Activated T-cell treated with anti-CD3 and anti-CD28 coated beads, Interleukin-2, amount 50 U/mL, for 24 hours (primary cell): ENCODE measurements around the gene MYD88.

Experiments
- DNase-seq: peaks from one replicate; pipeline ENCODE4 v3.0.0-alpha.2; 2020
- H3K27ac Mint-ChIP-seq: 2 replicates; pipeline ENCODE4 v1.8.0; 2020; ENCODE audit warnings: mild to moderate bottlenecking, mixed read lengths
- H3K27me3 Mint-ChIP-seq: 2 replicates; pipeline ENCODE4 v1.8.0; 2020; ENCODE audit warnings: mixed read lengths
- H3K36me3 Mint-ChIP-seq: 2 replicates; pipeline ENCODE4 v1.8.0; 2020; ENCODE audit warnings: low read depth, mixed read lengths
- H3K4me1 Mint-ChIP-seq: 2 replicates; pipeline ENCODE4 v1.8.0; 2020; ENCODE audit warnings: low read depth, mixed read lengths
- H3K4me3 Mint-ChIP-seq: 2 replicates; pipeline ENCODE4 v1.8.0; 2020; ENCODE audit warnings: mild to moderate bottlenecking, moderate library complexity, mixed read lengths
- H3K9me3 Mint-ChIP-seq: 2 replicates; pipeline ENCODE4 v1.8.0; 2020; ENCODE audit warnings: mixed read lengths

Gene MYD88

GRCh38 chr3:38168151-38169026 is 29.9 kb downstream of the MYD88 start:
- Mint-ChIP-seq H3K27ac (peak overlapping the region; percentile 89), H3K27me3 (no peaks in the 10 kb centered on the region), H3K4me3 (peak overlapping the region; percentile 91), H3K36me3 (peaks cover 40% of the 10 kb centered on the region), H3K4me1 (peaks cover 78% of the 10 kb centered on the region), H3K9me3 (no peaks in the 10 kb centered on the region)
- DNase-seq, result no peak

GRCh38 chr3:38169027-38169317 is 30.5 kb downstream of the MYD88 start:
- H3K4me3 Mint-ChIP-seq, result peak overlapping the region; percentile 91
- H3K27ac Mint-ChIP-seq, result peak overlapping the region; percentile 89
- peaks cover 81% of the 10 kb centered on the region for H3K4me1 Mint-ChIP-seq
- no peak for DNase-seq
- no peaks in the 10 kb centered on the region for H3K9me3 Mint-ChIP-seq
- peaks cover 40% of the 10 kb centered on the region for H3K36me3 Mint-ChIP-seq
- no peaks in the 10 kb centered on the region for H3K27me3 Mint-ChIP-seq

- H3K4me1 Mint-ChIP-seq, result peaks cover 89% of the 10 kb centered on the region
- no peak for DNase-seq
- H3K27me3 Mint-ChIP-seq, result no peaks in the 10 kb centered on the region
- no peak overlapping the region for H3K27ac Mint-ChIP-seq
- H3K4me3 Mint-ChIP-seq, result no peak overlapping the region
- H3K36me3 Mint-ChIP-seq, result peaks cover 30% of the 10 kb centered on the region
- no peaks in the 10 kb centered on the region for H3K9me3 Mint-ChIP-seq
Measured at GRCh38 chr3:38170722-38171121, 32.3 kb downstream of the MYD88 start.

- Mint-ChIP-seq H3K4me3 (no peak overlapping the region), H3K4me1 (peaks cover 89% of the 10 kb centered on the region), H3K27me3 (no peaks in the 10 kb centered on the region), H3K9me3 (no peaks in the 10 kb centered on the region), H3K36me3 (peaks cover 24% of the 10 kb centered on the region), H3K27ac (no peak overlapping the region)
- no peak for DNase-seq
Measured at GRCh38 chr3:38171622-38172021, 33.2 kb downstream of the MYD88 start.

GRCh38 chr3:38173834-38174418 is 35.5 kb downstream of the MYD88 start:
- DNase-seq, result no peak
- Mint-ChIP-seq H3K9me3 (no peaks in the 10 kb centered on the region), H3K27ac (peak overlapping the region; percentile 26), H3K4me3 (peak overlapping the region; percentile 0), H3K27me3 (no peaks in the 10 kb centered on the region), H3K4me1 (peaks cover 72% of the 10 kb centered on the region), H3K36me3 (peaks cover 19% of the 10 kb centered on the region)

- peaks cover 35% of the 10 kb centered on the region for H3K36me3 Mint-ChIP-seq
- no peak for DNase-seq
- no peak overlapping the region for H3K4me3 Mint-ChIP-seq
- H3K27ac Mint-ChIP-seq, result no peak overlapping the region
- H3K4me1 Mint-ChIP-seq, result peaks cover 56% of the 10 kb centered on the region
- H3K27me3 Mint-ChIP-seq, result no peaks in the 10 kb centered on the region
- H3K9me3 Mint-ChIP-seq, result no peaks in the 10 kb centered on the region
Measured at GRCh38 chr3:38177181-38177580, 38.7 kb downstream of the MYD88 start.

- H3K4me3 Mint-ChIP-seq, result no peak overlapping the region
- no peak overlapping the region for H3K27ac Mint-ChIP-seq
- H3K36me3 Mint-ChIP-seq, result peaks cover 58% of the 10 kb centered on the region
Measured at GRCh38 chr3:38186781-38187180, 48.3 kb downstream of the MYD88 start.

GRCh38 chr3:38190481-38190881 is 52.0 kb downstream of the MYD88 start:
- Mint-ChIP-seq H3K9me3 (no peaks in the 10 kb centered on the region), H3K36me3 (peaks cover 53% of the 10 kb centered on the region), H3K4me1 (peaks cover 15% of the 10 kb centered on the region), H3K4me3 (no peak overlapping the region), H3K27me3 (no peaks in the 10 kb centered on the region), H3K27ac (peak overlapping the region; percentile 80)
- no peak for DNase-seq

More at GRCh38 chr3:38186781-38187180, 48.3 kb downstream of the MYD88 start:
- Mint-ChIP-seq H3K4me1 (peaks cover 23% of the 10 kb centered on the region), H3K9me3 (no peaks in the 10 kb centered on the region), H3K27me3 (no peaks in the 10 kb centered on the region)
- no peak for DNase-seq
